Measurements from ENCODE around the gene PSMB7.

PSMB7 gene

GRCh38 chr9:124315882-124316281 lies 99.4 kb downstream of the PSMB7 start:
- H3K9me3 ChIP-seq (ENCODE audit: control insufficient read depth, low read length): no peaks in the 10 kb centered on the region
- H3K36me3 ChIP-seq (ENCODE audit: control insufficient read depth, insufficient read depth, low read length): peaks cover 12% of the 10 kb centered on the region
- H3K27me3 ChIP-seq (ENCODE audit: control insufficient read depth, insufficient read depth, low read length): no peaks in the 10 kb centered on the region
- no peak overlapping the region for H3K9ac ChIP-seq (ENCODE audit: low read length)
- peaks cover 7% of the 10 kb centered on the region for H3K4me1 ChIP-seq (ENCODE audit: control insufficient read depth, insufficient read depth, low read length)
- no peak overlapping the region for H3K4me3 ChIP-seq (ENCODE audit: low read length)

- H3K36me3 ChIP-seq (ENCODE audit: control insufficient read depth, insufficient read depth, low read length): peaks cover 12% of the 10 kb centered on the region
- no peaks in the 10 kb centered on the region for H3K9me3 ChIP-seq (ENCODE audit: control insufficient read depth, low read length)
- H3K4me3 ChIP-seq (ENCODE audit: low read length): no peak overlapping the region
- no peaks in the 10 kb centered on the region for H3K4me1 ChIP-seq (ENCODE audit: control insufficient read depth, insufficient read depth, low read length)
- H3K9ac ChIP-seq (ENCODE audit: low read length): no peak overlapping the region
- H3K27me3 ChIP-seq (ENCODE audit: control insufficient read depth, insufficient read depth, low read length): no peaks in the 10 kb centered on the region
These were observed 101.3 kb downstream of the PSMB7 start for GRCh38 chr9:124313940-124314339.

- H3K36me3 ChIP-seq (ENCODE audit: control insufficient read depth, insufficient read depth, low read length): peaks cover 12% of the 10 kb centered on the region
- H3K4me3 ChIP-seq (ENCODE audit: low read length): no peak overlapping the region
- H3K4me1 ChIP-seq (ENCODE audit: control insufficient read depth, insufficient read depth, low read length): no peaks in the 10 kb centered on the region
- no peak overlapping the region for H3K9ac ChIP-seq (ENCODE audit: low read length)
- no peaks in the 10 kb centered on the region for H3K9me3 ChIP-seq (ENCODE audit: control insufficient read depth, low read length)
- no peaks in the 10 kb centered on the region for H3K27me3 ChIP-seq (ENCODE audit: control insufficient read depth, insufficient read depth, low read length)
These were observed 102.7 kb downstream of the PSMB7 start for GRCh38 chr9:124312290-124313265.

GRCh38 chr9:124311283-124311682 lies 104.0 kb downstream of the PSMB7 start:
- Histone ChIP-seq H3K9me3 (ENCODE audit: control insufficient read depth, low read length) (no peaks in the 10 kb centered on the region), H3K36me3 (ENCODE audit: control insufficient read depth, insufficient read depth, low read length) (peaks cover 11% of the 10 kb centered on the region), H3K4me3 (ENCODE audit: low read length) (no peak overlapping the region), H3K27me3 (ENCODE audit: control insufficient read depth, insufficient read depth, low read length) (no peaks in the 10 kb centered on the region), H3K9ac (ENCODE audit: low read length) (no peak overlapping the region), H3K4me1 (ENCODE audit: control insufficient read depth, insufficient read depth, low read length) (no peaks in the 10 kb centered on the region)

GRCh38 chr9:124309667-124310084 lies 105.6 kb downstream of the PSMB7 start:
- Histone ChIP-seq H3K9me3 (ENCODE audit: control insufficient read depth, low read length) (no peaks in the 10 kb centered on the region), H3K9ac (ENCODE audit: low read length) (no peak overlapping the region), H3K4me1 (ENCODE audit: control insufficient read depth, insufficient read depth, low read length) (no peaks in the 10 kb centered on the region), H3K4me3 (ENCODE audit: low read length) (no peak overlapping the region), H3K27me3 (ENCODE audit: control insufficient read depth, insufficient read depth, low read length) (no peaks in the 10 kb centered on the region), H3K36me3 (ENCODE audit: control insufficient read depth, insufficient read depth, low read length) (peaks cover 8% of the 10 kb centered on the region)

GRCh38 chr9:124308606-124309491 lies 106.4 kb downstream of the PSMB7 start:
- H3K9ac ChIP-seq (ENCODE audit: low read length): no peak overlapping the region
- no peaks in the 10 kb centered on the region for H3K27me3 ChIP-seq (ENCODE audit: control insufficient read depth, insufficient read depth, low read length)
- peaks cover 12% of the 10 kb centered on the region for H3K36me3 ChIP-seq (ENCODE audit: control insufficient read depth, insufficient read depth, low read length)
- H3K4me1 ChIP-seq (ENCODE audit: control insufficient read depth, insufficient read depth, low read length): no peaks in the 10 kb centered on the region
- no peak overlapping the region for H3K4me3 ChIP-seq (ENCODE audit: low read length)
- H3K9me3 ChIP-seq (ENCODE audit: control insufficient read depth, low read length): no peaks in the 10 kb centered on the region

GRCh38 chr9:124307379-124308030 lies 107.7 kb downstream of the PSMB7 start:
- Histone ChIP-seq H3K4me3 (ENCODE audit: low read length) (no peak overlapping the region), H3K9ac (ENCODE audit: low read length) (no peak overlapping the region), H3K27me3 (ENCODE audit: control insufficient read depth, insufficient read depth, low read length) (no peaks in the 10 kb centered on the region), H3K36me3 (ENCODE audit: control insufficient read depth, insufficient read depth, low read length) (peaks cover 18% of the 10 kb centered on the region), H3K9me3 (ENCODE audit: control insufficient read depth, low read length) (no peaks in the 10 kb centered on the region), H3K4me1 (ENCODE audit: control insufficient read depth, insufficient read depth, low read length) (no peaks in the 10 kb centered on the region)

GRCh38 chr9:124306098-124306735 lies 109.0 kb downstream of the PSMB7 start:
- Histone ChIP-seq H3K27me3 (ENCODE audit: control insufficient read depth, insufficient read depth, low read length) (no peaks in the 10 kb centered on the region), H3K4me3 (ENCODE audit: low read length) (no peak overlapping the region), H3K4me1 (ENCODE audit: control insufficient read depth, insufficient read depth, low read length) (no peaks in the 10 kb centered on the region), H3K36me3 (ENCODE audit: control insufficient read depth, insufficient read depth, low read length) (peaks cover 18% of the 10 kb centered on the region), H3K9me3 (ENCODE audit: control insufficient read depth, low read length) (no peaks in the 10 kb centered on the region), H3K9ac (ENCODE audit: low read length) (no peak overlapping the region)

GRCh38 chr9:124304285-124304684 lies 111.0 kb downstream of the PSMB7 start:
- no peak overlapping the region for H3K9ac ChIP-seq (ENCODE audit: low read length)
- H3K4me1 ChIP-seq (ENCODE audit: control insufficient read depth, insufficient read depth, low read length): peaks cover 9% of the 10 kb centered on the region
- no peaks in the 10 kb centered on the region for H3K27me3 ChIP-seq (ENCODE audit: control insufficient read depth, insufficient read depth, low read length)
- H3K4me3 ChIP-seq (ENCODE audit: low read length): no peak overlapping the region
- H3K9me3 ChIP-seq (ENCODE audit: control insufficient read depth, low read length): no peaks in the 10 kb centered on the region
- peaks cover 18% of the 10 kb centered on the region for H3K36me3 ChIP-seq (ENCODE audit: control insufficient read depth, insufficient read depth, low read length)

- Histone ChIP-seq H3K36me3 (ENCODE audit: control insufficient read depth, insufficient read depth, low read length) (peaks cover 18% of the 10 kb centered on the region), H3K27me3 (ENCODE audit: control insufficient read depth, insufficient read depth, low read length) (no peaks in the 10 kb centered on the region)
These were observed 111.5 kb downstream of the PSMB7 start for GRCh38 chr9:124303762-124304161.

More at GRCh38 chr9:124303762-124304161, 111.5 kb downstream of the PSMB7 start:
- no peak overlapping the region for H3K4me3 ChIP-seq (ENCODE audit: low read length)
- no peaks in the 10 kb centered on the region for H3K9me3 ChIP-seq (ENCODE audit: control insufficient read depth, low read length)
- peaks cover 14% of the 10 kb centered on the region for H3K4me1 ChIP-seq (ENCODE audit: control insufficient read depth, insufficient read depth, low read length)
- H3K9ac ChIP-seq (ENCODE audit: low read length): no peak overlapping the region
